22Rv1 (cell line): ENCODE measurements around the gene ABCD1.

ENCODE experiments used
- ZFX ChIP-seq: fragments of 450-650 bp; IDR thresholded peaks from 2 replicates; pipeline ENCODE4 v1.6.1; 2017; ENCODE audit warnings: antibody characterized with exemption, borderline replicate concordance
- TF ChIP-seq, protein P1 (sequence below): fragments of 450-650 bp; IDR thresholded peaks from 2 replicates; pipeline ENCODE4 v1.5.1; 2017; ENCODE audit warnings: mild to moderate bottlenecking

DNA sequence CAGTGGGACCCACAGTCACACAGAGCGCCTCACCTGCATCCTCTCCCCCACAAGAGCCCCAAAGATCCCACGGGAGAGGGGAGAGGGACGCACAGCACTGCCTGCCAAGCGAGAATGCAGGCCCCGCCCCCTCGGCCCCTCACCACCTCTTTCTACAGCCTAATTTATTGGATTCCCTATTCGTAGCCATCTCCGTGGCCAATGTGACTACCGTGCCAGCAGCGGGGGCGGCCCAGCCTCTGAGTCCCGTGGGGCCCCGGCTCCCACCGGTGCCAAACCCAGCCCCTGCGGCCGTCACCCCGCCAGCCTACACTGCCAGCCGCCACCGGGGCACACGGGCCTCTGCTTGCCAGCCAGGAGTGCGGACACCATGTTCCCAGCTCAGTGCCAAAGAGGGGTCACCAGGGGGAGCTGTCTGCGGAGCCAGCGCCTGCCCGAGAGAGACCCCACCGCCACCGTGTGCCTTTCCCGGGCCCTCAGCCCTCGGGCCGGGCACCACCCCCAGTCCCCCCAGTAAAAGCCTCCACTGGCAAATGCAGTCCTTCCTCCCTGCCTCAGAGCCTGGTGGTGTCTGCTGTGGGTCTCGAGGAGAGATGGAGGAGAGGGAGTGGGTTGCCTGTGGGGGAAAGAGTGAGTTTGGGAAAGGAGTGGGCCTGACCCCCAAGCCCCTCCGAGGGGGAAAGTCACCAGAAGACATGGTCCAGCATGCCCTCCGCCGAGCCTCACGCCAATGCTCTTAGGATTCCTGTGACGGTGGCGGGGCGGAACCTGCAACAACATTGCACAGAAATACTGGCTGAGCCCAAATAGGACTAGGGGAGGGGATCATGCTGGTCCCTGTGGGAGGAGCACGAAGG lies 19.8 kb downstream of the ABCD1 start:
- TF ChIP-seq, protein P1, sequence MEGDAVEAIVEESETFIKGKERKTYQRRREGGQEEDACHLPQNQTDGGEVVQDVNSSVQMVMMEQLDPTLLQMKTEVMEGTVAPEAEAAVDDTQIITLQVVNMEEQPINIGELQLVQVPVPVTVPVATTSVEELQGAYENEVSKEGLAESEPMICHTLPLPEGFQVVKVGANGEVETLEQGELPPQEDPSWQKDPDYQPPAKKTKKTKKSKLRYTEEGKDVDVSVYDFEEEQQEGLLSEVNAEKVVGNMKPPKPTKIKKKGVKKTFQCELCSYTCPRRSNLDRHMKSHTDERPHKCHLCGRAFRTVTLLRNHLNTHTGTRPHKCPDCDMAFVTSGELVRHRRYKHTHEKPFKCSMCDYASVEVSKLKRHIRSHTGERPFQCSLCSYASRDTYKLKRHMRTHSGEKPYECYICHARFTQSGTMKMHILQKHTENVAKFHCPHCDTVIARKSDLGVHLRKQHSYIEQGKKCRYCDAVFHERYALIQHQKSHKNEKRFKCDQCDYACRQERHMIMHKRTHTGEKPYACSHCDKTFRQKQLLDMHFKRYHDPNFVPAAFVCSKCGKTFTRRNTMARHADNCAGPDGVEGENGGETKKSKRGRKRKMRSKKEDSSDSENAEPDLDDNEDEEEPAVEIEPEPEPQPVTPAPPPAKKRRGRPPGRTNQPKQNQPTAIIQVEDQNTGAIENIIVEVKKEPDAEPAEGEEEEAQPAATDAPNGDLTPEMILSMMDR = no peak
- TF ChIP-seq ZFX = no peak
